Right kidney (tissue), 1 donor: ENCODE results near the gene FAM120C.
A peak's percentile ranks its signal among the peaks of the same experiment; 100 is the strongest.

ENCODE experiments used
- DNase-seq: peaks from one replicate; pipeline ENCODE4 v3.0.0-alpha.2; 2016

Gene FAM120C

DNA sequence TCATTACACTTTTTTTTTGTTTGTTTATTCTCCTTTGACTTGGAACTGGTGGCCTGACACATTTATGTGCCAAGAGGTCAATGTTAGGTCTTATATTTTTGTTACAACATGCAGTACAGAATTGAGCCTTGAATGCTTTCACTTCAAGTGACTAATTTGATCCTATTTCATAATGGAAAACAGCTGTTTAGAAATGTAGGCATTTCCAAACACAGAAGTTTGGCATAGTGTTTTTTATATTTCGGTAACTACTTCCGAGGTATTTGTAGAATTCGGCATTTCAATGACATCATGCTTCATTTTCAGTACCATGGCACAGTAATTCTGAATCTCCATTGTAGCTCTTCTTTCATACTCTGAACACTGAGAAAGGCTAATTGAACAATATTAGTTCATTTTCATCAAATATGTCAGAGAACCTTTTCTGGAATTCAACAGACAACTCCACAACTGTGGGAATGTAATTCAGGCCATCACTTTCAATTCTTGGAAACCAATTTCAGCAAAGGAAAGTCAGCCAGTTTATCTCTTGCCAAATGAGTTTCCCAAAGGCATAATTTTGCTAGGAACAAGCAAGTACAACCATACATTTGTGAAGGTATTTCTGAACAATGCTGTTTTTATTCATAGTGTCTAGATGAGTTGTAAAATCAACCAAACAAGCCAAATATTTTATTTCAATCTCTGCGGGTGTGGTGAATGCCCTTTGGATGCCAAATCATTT, 11.4 kb downstream of the FAM120C start:
- DNase-seq = no peak

- no peak for DNase-seq
Measured at GRCh38 chrX:54171091-54171490, 12.0 kb downstream of the FAM120C start.

DNA sequence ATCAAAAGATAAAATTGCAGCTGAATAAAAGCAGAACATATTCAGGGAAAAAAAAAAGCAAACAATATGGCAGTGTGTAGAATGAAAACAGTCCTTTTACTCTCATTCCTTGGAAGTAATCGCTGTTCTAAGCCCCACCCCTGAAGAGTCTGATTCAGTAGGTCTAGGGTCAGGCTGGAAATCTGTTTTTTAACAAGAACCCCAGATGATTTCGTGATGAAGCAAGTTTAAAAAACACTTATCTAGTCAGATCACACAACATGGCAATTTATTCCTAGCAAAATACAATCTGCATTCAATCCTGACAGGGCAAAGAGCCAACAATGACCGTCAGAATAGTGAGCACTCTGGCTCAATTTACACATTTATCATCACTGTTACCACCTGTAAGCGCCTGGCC, 16.1 kb downstream of the FAM120C start:
- no peak for DNase-seq

DNA sequence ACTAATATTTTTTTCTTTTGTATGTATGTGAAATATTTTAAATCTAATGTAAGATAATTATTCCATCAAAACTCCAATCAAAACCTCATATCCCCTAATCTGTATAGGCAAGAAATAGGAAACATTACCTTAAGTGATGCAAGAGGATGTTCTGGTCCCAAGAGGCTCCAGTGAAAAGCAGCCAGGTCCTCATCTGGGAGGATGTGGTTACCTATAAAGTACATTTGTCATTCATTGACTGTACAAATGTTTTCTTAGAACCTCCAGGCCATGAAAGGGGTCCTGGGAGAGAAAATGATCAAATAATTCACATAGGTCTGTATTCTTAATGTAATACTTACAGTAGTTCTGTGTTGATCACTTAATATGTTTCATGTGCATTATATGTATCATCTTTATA, 25.5 kb downstream of the FAM120C start:
- no peak for DNase-seq

- no peak for DNase-seq
Measured at GRCh38 chrX:54134269-54134668, 48.8 kb downstream of the FAM120C start.

GRCh38 chrX:54116391-54116790, 66.7 kb downstream of the FAM120C start:
- DNase-seq = no peak

DNA sequence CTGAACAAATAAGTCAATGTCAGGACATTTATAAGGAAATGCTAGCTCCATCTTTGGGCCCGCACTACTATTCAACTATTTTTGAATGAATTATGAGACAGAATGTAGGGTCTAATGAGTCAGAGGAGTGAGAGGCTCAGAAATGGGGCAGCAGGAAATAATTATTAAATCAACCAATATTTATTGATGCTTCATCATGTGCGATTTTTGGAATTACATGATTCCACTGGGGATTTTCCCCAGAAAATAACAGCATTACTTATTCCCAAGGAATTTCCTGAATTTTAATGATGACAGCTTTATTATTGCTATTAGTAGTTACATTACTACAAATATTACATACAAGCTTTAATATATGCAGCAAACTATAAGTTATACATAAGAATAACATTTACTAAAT, 89.5 kb downstream of the FAM120C start:
- no peak for DNase-seq

GRCh38 chrX:54093159-54093558, 89.9 kb downstream of the FAM120C start:
- DNase-seq = no peak

DNA sequence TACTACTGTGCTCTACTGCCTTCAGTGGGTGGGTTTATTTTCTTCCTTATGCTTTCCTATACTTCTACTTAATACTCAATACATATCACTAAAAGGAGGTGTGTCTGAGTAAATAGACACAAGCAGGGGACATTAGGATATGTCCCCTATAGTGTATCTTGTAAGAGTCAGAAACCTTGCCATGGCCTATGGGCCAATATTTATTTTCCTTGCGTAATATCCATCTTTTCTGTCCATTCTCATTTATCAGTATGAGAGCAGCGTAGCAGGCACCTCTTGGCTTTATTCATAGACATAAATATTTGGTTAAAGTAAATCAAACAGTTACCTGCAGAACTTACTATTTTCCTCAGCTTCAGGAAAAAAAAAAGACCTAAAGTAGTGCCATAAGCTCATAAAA, 92.2 kb downstream of the FAM120C start:
- DNase-seq = no peak

DNA sequence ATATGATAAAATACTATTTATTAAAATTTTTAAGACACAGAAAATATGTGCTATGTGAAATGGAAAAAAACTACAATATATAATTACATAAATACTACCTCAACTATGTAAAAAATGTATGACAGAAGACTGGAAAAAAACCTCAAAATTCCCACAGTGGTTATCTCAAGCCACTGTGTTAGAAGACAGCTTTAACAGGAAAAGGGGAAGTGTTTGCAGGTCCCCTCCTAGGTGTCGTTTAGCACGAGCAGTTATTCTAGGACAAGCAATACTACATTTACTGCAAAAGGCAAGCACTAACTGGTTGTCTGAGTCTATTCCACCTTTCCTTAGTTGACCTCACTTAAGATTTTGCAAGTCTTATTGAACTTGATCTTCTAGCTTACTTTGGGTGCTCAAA, 93.9 kb downstream of the FAM120C start:
- DNase-seq = no peak

- DNase-seq = no peak
Measured at GRCh38 chrX:54087661-54088060, 95.4 kb downstream of the FAM120C start.

DNA sequence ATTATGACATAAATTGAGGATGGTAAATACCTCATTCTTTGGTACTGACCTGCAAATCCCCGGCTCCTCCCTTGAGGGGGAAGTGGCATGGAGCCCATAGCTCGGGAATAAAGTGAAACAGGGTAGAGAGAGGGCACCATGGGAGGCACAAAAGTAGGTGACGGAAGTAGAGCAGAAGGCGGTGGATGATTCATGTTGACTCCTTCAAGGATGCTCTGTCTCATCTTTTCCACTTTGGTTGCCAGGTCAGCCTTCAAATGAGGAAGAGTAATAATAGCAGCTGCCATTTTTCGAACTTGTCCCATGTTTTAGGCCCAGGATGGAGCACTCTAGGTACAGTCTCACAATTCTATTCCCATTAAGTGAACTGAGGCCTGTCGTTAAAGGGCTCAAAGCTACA, 97.4 kb downstream of the FAM120C start:
- DNase-seq = no peak

DNA sequence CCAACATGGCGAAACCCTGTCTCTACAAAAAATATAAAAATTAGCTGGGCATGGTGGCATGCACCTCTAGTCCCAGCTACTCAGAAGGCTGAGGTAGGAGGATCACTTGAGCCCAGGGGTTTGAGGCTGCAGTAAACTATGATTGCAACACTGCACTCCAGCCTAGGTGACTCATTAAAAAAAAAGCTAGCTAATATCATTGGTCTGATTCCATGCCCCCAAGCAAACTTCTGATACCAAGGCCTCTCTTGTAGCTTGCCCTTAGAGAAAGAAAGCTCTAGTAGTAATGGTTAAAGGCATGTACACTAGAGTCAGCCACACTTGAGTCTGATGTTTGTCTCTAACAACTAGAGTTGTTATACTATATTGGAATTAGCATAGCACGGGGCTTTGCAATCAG, 106.2 kb downstream of the FAM120C start:
- DNase-seq = no peak

DNA sequence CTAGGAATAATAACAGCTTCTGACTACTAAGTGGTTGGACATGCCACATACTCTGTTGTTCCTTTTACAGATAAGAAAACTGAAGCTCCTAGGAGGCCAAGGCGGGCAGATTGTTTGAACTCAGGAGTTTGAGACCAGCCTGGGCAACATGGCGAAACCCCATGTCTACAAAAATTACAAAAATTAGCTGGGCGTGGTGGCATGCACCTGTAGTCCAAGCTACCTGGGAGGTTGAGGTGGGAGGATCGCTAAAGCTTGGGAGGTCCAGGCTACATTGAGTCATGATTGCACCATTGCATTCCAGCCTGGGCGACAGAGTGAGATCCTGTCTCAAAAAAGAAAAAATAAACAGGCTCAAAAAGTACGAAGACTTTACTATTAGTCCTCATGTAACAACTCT, 108.2 kb downstream of the FAM120C start:
- DNase-seq = no peak

DNA sequence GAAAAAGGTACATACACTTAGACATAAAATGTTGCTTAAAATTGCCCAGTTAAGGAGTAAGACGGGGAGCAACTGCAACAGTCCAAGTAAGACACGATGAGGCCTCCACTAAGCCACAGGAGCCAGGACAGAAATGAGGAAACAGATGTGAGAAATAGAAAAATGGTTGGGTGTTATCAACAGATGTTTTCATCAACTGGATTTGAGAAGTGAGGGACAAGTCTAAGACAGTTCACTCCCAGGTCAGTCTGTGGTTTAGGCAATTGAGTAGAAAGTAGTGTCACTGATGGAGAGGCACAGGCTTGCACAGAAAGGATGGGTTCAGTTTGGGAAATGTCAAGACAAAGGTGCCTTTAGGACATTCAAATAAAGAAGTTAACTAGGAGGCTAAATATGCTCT, 115.3 kb downstream of the FAM120C start:
- no peak for DNase-seq

- no peak for DNase-seq
Measured at GRCh38 chrX:54066841-54067240, 116.2 kb downstream of the FAM120C start.

DNA sequence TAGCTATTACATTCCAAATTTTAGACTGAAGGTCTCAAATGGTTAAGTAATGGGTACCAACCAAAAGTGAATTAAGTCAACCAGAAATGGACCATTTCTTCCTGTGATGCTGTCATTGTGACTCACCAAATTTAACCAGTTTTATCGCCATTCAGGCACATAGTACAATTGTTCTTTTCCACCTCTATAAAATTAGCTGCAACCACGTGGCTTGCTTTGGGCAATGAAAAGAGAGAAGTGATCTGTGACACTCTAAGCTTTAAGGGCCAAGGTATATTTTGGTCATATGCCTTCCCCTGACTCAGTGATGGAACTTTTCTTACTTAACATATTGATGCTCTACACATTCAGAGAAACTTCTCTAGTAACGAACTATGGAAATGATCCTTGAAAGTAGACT, 118.5 kb downstream of the FAM120C start:
- DNase-seq = no peak

DNA sequence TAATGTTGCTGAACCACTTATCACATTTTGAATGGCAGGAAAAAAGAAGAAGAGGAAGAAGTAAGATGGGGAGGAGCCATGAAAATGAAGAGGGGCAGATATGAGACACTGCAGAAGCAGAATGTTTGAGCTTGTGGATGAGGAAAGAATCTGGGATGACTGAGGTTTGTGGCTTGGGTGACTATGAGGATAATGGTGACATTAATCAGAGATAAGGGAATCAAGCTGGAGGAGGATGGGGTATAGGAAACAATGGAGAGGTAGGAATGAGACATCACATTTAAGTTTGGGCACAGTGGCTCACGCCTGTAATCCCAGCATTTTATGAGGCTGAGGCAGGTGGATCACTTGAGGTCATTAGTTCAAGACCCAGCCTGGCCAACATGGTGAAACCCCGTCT, 119.7 kb downstream of the FAM120C start:
- no peak for DNase-seq

DNA sequence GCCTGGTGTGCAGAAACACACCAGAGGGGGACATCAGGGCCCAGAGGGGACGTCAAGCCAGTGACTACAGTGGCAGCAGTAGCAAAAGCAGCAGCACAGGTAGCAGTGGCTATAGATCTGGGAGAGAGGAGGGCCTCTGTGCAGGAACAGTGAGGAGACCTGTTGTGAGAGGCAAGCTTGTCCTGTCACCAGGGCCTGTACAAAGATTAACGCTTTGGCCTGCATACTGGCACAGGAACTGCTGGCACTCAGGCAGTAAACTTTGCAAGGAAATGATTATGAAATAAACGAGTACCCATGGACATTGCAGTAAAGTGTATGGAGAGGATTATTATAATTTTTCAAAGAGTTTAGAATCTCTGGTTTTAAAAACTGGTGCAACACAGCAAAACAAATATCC, 133.3 kb downstream of the FAM120C start:
- no peak for DNase-seq

GRCh38 chrX:54048412-54048811, 134.6 kb downstream of the FAM120C start:
- DNase-seq = no peak

DNA sequence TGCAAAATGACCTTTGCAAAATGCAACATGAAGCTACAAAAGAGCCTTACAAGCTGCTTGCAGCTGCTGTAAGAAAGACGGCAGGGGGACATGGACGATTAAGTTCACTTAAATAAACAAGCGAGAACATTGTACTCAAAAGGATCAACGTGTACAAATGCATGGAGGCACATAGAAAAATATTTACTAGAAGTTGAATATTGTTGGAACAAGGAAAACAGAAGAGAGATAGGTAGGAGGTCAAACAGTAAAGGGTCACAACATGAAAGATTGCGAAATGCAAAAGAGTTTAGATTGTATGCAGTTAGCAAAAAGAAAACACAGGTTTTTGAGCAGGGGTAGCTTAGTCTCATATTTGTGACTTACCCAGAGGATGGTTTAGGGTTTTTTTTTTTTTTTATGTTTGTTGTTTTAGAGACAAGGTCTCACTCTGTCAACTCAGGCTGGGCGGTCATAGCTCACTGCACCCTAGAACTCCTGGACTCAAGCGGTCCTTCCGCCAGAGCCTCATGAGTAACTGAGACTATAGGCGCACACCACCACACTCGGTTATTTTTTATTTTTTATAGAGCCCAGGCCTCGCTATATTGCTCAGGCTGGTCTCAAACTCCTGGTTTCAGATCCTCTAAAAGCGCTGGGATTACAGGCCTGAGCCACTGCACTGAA, 137.4 kb downstream of the FAM120C start:
- DNase-seq = peak; percentile 14

GRCh38 chrX:54044877-54045338, 138.1 kb downstream of the FAM120C start:
- DNase-seq = peak; percentile 78

GRCh38 chrX:54044126-54044876, 138.8 kb downstream of the FAM120C start, which contains the start of gene PHF8:
PHF8 (minus strand) TSS chrX:54044473; CDS start chrX:54042728, 1,745 bp downstream.
- peak; percentile 81 for DNase-seq
